ENCODE results near the gene SDCBP2.

Gene SDCBP2

DNA sequence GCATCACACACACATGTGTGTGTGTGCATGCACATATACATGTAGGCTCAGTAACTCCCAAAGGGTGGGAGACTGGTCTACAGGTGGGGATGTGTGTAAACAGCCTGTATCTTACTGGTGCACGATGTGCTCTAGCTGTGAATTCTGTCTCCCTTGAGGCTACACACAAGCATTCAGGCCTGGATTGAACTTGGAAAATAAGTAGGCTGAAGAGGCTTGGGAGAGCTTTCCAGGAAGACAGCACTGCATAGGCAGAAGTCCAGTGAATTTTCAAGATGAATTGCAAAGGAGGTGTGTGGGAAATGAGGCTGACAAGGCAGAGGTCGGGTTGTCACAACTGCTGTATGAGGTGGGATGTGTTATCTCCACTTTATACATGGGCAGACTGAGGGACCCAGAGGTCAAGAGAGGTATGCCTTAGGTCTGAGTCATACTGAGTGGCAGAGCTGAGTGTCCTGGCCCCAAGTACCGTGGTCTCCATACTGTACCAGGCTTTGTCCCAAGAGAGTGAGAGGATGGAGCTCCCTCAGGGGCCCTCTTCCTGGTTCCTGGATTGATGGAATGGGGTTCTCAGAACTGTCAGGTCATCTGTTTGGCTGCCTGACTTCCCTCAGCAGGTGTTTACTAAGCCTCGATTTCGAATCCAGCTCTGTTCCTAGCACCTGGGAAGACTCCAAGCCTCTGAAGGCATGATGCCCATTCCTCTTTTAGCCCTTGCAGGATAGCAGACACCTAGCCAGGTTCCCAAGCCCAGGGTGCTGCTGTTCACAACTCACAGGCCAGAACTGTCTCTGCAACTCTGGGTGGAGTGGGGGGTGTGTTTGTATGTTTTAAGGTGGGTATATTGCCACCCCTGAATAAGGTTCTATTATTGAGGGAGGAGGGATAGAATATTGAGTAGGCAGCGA lies 48.5 kb downstream of the SDCBP2 start:
- Histone ChIP-seq H3K4me1 (no peaks in the 10 kb centered on the region), H3K36me3 (peaks cover 0 to 5% (median 0%) of the 10 kb centered on the region in 3 donors), H3K9me3 (no peaks in the 10 kb centered on the region), H3K4me3 (no peak overlapping the region), H3K27ac (no peak overlapping the region), H3K27me3 (no peaks in the 10 kb centered on the region)
- TF ChIP-seq, protein P1, sequence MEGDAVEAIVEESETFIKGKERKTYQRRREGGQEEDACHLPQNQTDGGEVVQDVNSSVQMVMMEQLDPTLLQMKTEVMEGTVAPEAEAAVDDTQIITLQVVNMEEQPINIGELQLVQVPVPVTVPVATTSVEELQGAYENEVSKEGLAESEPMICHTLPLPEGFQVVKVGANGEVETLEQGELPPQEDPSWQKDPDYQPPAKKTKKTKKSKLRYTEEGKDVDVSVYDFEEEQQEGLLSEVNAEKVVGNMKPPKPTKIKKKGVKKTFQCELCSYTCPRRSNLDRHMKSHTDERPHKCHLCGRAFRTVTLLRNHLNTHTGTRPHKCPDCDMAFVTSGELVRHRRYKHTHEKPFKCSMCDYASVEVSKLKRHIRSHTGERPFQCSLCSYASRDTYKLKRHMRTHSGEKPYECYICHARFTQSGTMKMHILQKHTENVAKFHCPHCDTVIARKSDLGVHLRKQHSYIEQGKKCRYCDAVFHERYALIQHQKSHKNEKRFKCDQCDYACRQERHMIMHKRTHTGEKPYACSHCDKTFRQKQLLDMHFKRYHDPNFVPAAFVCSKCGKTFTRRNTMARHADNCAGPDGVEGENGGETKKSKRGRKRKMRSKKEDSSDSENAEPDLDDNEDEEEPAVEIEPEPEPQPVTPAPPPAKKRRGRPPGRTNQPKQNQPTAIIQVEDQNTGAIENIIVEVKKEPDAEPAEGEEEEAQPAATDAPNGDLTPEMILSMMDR (IDR thresholded peaks at IDR 0.05): no peak
- no peak for DNase-seq
- intact Hi-C loops (cut with DNase I; ENCODE audit: low total_unique reads): no loop called here

DNA sequence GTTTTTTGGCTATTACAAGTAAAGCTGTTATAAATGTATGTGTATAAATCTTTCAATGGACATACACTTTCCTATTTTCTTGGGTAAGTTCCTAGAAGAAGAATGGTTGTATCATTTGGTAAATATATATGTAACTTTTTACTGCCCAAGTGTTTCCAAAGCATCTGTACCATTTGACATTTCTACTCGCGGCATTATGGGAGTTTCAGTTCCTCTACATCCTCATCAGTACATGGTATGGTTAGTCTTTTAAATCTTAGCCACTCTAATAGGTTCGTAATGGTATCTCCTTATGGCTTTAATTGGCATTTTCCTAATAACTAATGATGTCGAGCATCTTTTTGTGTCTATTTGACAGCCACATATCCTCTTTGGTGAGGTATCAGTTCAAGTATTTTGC lies 49.9 kb downstream of the SDCBP2 start:
- intact Hi-C loops (cut with DNase I; ENCODE audit: low total_unique reads): no loop called here
- Histone ChIP-seq H3K4me1 (no peaks in the 10 kb centered on the region), H3K4me3 (no peak overlapping the region), H3K36me3 (peaks cover 0 to 5% (median 0%) of the 10 kb centered on the region in 3 donors), H3K27me3 (no peaks in the 10 kb centered on the region), H3K9me3 (no peaks in the 10 kb centered on the region), H3K27ac (no peak overlapping the region)
- no peak for DNase-seq
- TF ChIP-seq, protein P1 (IDR thresholded peaks at IDR 0.05): no peak

DNA sequence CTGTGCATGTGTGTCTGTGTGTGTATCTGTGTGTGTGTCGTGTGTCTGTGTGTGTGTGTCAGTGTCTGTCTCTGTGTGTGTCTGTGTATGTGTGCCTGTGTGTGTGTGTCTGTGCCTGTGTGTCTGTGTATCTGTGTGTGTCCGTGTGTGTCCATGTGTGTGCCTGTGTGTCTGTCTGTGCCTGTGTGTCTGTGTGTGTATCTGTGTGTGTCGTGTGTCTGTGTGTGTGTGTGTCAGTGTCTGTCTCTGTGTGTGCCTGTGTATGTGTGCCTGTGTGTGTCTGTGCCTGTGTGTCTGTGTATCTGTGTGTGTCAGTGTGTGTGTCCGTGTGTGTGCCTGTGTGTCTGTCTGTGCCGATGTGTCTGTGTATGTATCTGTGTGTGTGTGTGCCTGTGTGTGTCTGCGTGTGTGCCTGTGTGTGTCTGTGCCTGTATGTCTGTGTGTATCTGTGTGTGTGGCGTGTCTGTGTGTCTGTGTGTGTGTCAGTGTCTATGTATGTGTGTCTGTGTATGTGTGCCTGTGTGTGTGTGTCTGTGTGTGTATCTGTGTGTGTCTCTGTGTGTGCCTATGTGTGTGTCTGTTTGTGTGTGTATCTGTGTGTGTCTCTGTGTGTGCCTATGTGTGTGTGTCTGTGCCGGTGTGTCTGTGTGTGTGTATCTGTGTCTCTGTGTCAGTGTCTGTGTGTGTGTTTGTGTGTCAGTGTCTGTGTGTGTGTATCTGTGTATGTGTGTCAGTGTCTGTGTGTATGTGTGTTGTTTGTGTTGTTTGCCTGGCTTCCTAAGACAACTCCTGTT lies 51.2 kb downstream of the SDCBP2 start:
- Histone ChIP-seq H3K27ac (no peak overlapping the region), H3K36me3 (peaks cover 0 to 5% (median 0%) of the 10 kb centered on the region in 3 donors), H3K27me3 (no peaks in the 10 kb centered on the region), H3K4me1 (no peaks in the 10 kb centered on the region), H3K4me3 (no peak overlapping the region), H3K9me3 (no peaks in the 10 kb centered on the region)
- DNase-seq: no peak
- TF ChIP-seq, protein P1 (IDR thresholded peaks at IDR 0.05): no peak
- intact Hi-C loops (cut with DNase I; ENCODE audit: low total_unique reads): no loop called here

DNA sequence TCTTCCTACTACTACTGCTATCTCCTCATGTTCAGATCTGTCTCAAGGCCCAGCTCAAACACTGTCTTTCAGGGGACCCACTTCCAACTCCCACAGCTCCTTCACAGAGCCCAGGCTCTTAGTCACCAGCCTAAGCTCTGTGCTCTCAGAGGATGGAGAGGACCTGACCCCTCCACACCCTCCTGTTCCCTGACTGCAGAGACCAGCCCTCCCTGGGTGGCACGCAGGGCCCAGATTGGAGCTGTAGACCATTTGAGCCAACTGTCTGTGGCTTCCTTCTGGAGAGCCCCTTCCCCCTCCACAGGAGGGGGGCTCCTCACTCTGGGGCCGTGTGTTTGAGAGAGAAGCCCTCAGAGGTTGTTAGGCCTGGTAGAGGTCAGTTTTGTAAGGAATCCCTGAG lies 53.0 kb downstream of the SDCBP2 start:
- no peak for DNase-seq
- intact Hi-C loops (cut with DNase I; ENCODE audit: low total_unique reads): no loop called here
- H3K27ac ChIP-seq: no peak overlapping the region
- no peak overlapping the region for H3K4me3 ChIP-seq
- no peaks in the 10 kb centered on the region for H3K9me3 ChIP-seq
- H3K27me3 ChIP-seq: no peaks in the 10 kb centered on the region
- H3K4me1 ChIP-seq: no peaks in the 10 kb centered on the region
- TF ChIP-seq, protein P1 (IDR thresholded peaks at IDR 0.05): no peak
- H3K36me3 ChIP-seq: peaks cover 0 to 8% (median 0%) of the 10 kb centered on the region in 3 donors

DNA sequence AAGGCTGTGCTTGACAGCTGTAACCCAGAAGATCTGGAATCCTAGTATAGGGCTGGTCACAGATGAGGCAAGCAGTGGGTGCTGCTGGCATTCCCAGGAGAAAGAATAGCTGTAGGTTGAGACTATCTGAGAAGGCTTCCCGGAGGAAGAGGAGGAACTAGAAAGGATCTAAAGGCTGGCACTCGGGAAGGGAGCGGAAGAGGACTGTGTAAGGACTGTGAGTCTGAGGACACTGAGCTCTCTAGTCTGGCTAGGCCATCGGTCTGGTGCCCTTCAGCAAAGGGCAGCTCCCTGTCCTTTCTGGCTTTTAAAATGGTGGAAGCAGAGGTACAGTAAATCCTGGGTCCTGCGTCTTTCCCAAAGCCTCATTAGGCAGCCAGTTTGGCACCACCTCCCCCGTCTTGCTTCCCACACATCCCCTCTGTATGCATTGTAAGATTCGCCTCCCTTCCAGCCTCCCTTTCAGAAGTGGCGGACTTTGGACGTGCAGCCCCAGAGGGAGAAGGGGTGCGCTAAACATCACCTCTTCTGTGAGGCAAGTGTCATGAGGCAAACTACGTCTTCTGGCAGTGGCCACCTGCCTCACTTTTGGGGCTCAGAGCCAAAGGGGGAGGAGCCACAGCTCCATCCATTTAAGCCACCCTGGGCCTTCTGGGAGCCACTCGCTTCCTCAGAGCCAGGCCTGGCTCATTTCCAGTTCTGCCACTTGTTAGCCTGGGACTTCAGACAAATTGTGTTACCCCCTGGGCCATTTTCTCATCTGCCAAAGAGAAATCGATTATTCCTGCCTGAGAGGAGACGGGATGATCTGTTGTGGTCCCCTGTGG lies 54.2 kb downstream of the SDCBP2 start:
- no peak for DNase-seq
- Histone ChIP-seq H3K36me3 (peaks cover 0 to 9% (median 0%) of the 10 kb centered on the region in 3 donors), H3K4me1 (no peaks in the 10 kb centered on the region), H3K4me3 (no peak overlapping the region), H3K9me3 (no peaks in the 10 kb centered on the region), H3K27ac (no peak overlapping the region), H3K27me3 (no peaks in the 10 kb centered on the region)
- TF ChIP-seq, protein P1 (IDR thresholded peaks at IDR 0.05): no peak
- intact Hi-C loops (cut with DNase I; ENCODE audit: low total_unique reads): no loop called here

Data from tibial artery (tissue), 4 donors.